Astrocyte (in vitro differentiated cells and primary cell): ENCODE results near the gene SLC2A13.

Source experiments
- EZH2 ChIP-seq: IDR thresholded peaks from 2 replicates; pipeline ENCODE4 v1.6.1; 2012; ENCODE audit warnings: mild to moderate bottlenecking, low read length, inconsistent platforms; ENCODE audit not compliant: insufficient read depth
- TF ChIP-seq, protein P1 (sequence below): IDR thresholded peaks from 2 replicates; pipeline ENCODE4 v1.5.1; 2011; ENCODE audit warnings: low read depth, mild to moderate bottlenecking, inconsistent platforms, low read length, moderate library complexity; ENCODE audit not compliant: insufficient read depth

GRCh38 chr12:39780411-39780912, 325.4 kb downstream of the SLC2A13 start:
- TF ChIP-seq, protein P1, sequence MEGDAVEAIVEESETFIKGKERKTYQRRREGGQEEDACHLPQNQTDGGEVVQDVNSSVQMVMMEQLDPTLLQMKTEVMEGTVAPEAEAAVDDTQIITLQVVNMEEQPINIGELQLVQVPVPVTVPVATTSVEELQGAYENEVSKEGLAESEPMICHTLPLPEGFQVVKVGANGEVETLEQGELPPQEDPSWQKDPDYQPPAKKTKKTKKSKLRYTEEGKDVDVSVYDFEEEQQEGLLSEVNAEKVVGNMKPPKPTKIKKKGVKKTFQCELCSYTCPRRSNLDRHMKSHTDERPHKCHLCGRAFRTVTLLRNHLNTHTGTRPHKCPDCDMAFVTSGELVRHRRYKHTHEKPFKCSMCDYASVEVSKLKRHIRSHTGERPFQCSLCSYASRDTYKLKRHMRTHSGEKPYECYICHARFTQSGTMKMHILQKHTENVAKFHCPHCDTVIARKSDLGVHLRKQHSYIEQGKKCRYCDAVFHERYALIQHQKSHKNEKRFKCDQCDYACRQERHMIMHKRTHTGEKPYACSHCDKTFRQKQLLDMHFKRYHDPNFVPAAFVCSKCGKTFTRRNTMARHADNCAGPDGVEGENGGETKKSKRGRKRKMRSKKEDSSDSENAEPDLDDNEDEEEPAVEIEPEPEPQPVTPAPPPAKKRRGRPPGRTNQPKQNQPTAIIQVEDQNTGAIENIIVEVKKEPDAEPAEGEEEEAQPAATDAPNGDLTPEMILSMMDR, result no peak
- TF ChIP-seq EZH2, result no peak
